Neuronal stem cell (in vitro differentiated cells): Measurements from ENCODE around the gene RNASEL.
A peak's percentile ranks its signal among the peaks of the same experiment; 100 is the strongest.

Source experiments
- DNase-seq: peaks from one replicate; pipeline ENCODE4 v3.0.0-alpha.2; 2013; ENCODE audit warnings: low spot score
- H2AFZ ChIP-seq: one replicate; pipeline ENCODE4 v1.6.1; 2013; ENCODE audit warnings: mild to moderate bottlenecking, low read length, inconsistent platforms
- H2AK5ac ChIP-seq: 2 replicates; pipeline ENCODE4 v1.6.1; 2013; ENCODE audit warnings: low read depth, mild to moderate bottlenecking, inconsistent platforms, low read length, moderate library complexity, mixed read lengths
- H2BK120ac ChIP-seq: 2 replicates; pipeline ENCODE4 v1.6.1; 2013; ENCODE audit warnings: low read depth, mild to moderate bottlenecking, inconsistent platforms, low read length, moderate library complexity, mixed read lengths
- H2BK12ac ChIP-seq: one replicate; pipeline ENCODE4 v1.6.1; 2013; ENCODE audit warnings: low read length, inconsistent platforms
- H2BK15ac ChIP-seq: 2 replicates; pipeline ENCODE4 v1.6.1; 2013; ENCODE audit warnings: mild to moderate bottlenecking, low read length, inconsistent platforms, mixed read lengths
- H2BK5ac ChIP-seq: one replicate; pipeline ENCODE4 v1.6.1; 2013; ENCODE audit warnings: inconsistent platforms, mild to moderate bottlenecking, low read length, moderate library complexity
- H3K14ac ChIP-seq: one replicate; pipeline ENCODE4 v1.6.1; 2013; ENCODE audit warnings: low read length, inconsistent platforms
- H3K18ac ChIP-seq: 2 replicates; pipeline ENCODE4 v1.6.1; 2013; ENCODE audit warnings: low read length, inconsistent platforms
- H3K23ac ChIP-seq: 2 replicates; pipeline ENCODE4 v1.6.1; 2013; ENCODE audit warnings: low read depth, mild to moderate bottlenecking, mixed read lengths, low read length, inconsistent platforms; ENCODE audit not compliant: poor library complexity
- H3K27ac ChIP-seq: replicated peaks from 3 replicates; pipeline ENCODE4 v1.5.1; 2013; ENCODE audit warnings: low read length, inconsistent platforms
- H3K27me3 ChIP-seq, 3 experiments: 2 replicates each; pipeline ENCODE4 v1.6.1; 2013; ENCODE audit warnings: low read length in 3 of 3, mild to moderate bottlenecking in 2 of 3, inconsistent platforms in 1 of 3, low read depth in 1 of 3, mixed read lengths in 1 of 3, moderate library complexity in 1 of 3; ENCODE audit not compliant: control insufficient read depth in 3 of 3, insufficient read depth in 3 of 3
- H3K36me3 ChIP-seq, 2 donors: replicated peaks in 1 of 2; 2 replicates each; pipeline ENCODE4 v1.6.1; 2013; ENCODE audit warnings: low read length in 2 of 2; ENCODE audit not compliant: control insufficient read depth in 2 of 2, insufficient read depth in 2 of 2
- H3K4ac ChIP-seq: 2 replicates; pipeline ENCODE4 v1.6.1; 2013; ENCODE audit warnings: inconsistent platforms, mild to moderate bottlenecking, low read length, moderate library complexity
- H3K4me1 ChIP-seq, 2 donors: 1 replicate in 1 of 2; 2 replicates in 1 of 2; pipeline ENCODE4 v1.6.1; 2013; ENCODE audit warnings: low read length in 2 of 2, low read depth in 1 of 2; ENCODE audit not compliant: control insufficient read depth in 2 of 2, insufficient read depth in 1 of 2
- H3K4me2 ChIP-seq: one replicate; pipeline ENCODE4 v1.6.1; 2013; ENCODE audit warnings: mild to moderate bottlenecking, low read length, inconsistent platforms; ENCODE audit not compliant: insufficient read depth, poor library complexity, severe bottlenecking
- H3K4me3 ChIP-seq, 2 donors: 2 replicates each; pipeline ENCODE4 v1.5.1; 2013; ENCODE audit warnings: low read length in 2 of 2, mild to moderate bottlenecking in 2 of 2, inconsistent platforms in 1 of 2, moderate library complexity in 1 of 2
- H3K79me1 ChIP-seq: one replicate; pipeline ENCODE4 v1.6.1; 2013; ENCODE audit warnings: low read depth, mild to moderate bottlenecking, inconsistent platforms, low read length, moderate library complexity
- H3K9ac ChIP-seq: one replicate; pipeline ENCODE4 v1.6.1; 2013; ENCODE audit warnings: mild to moderate bottlenecking, low read depth, low read length, inconsistent platforms; ENCODE audit not compliant: poor library complexity
- H3K9me3 ChIP-seq, 2 donors: replicated peaks in 1 of 2; 2 replicates each; pipeline versions ENCODE3 to v1.6.1; 2013; ENCODE audit warnings: low read length in 2 of 2, mild to moderate bottlenecking in 2 of 2, inconsistent platforms in 1 of 2, low read depth in 1 of 2, mixed read lengths in 1 of 2, moderate library complexity in 1 of 2; ENCODE audit not compliant: control insufficient read depth in 2 of 2, insufficient read depth in 1 of 2
- H4K8ac ChIP-seq: one replicate; pipeline ENCODE4 v1.6.1; 2013; ENCODE audit warnings: low read depth, mild to moderate bottlenecking, inconsistent platforms, low read length, moderate library complexity
- H4K91ac ChIP-seq: one replicate; pipeline ENCODE4 v1.6.1; 2013; ENCODE audit warnings: low read length, low read depth, mild to moderate bottlenecking, inconsistent platforms; ENCODE audit not compliant: poor library complexity
- WGBS, 2 donors: extraction: QIAGEN DNeasy Blood & Tissue Kit; methylation state at CpG; one replicate each; pipeline ENCODE4 v1.1.7; 2013; ENCODE audit warnings: missing lambda C conversion rate in 2 of 2, mixed read lengths in 1 of 2; ENCODE audit not compliant: insufficient read length in 2 of 2, insufficient replicate concordance in 1 of 2; ENCODE audit errors: extremely low coverage in 2 of 2; 5-methylcytosine and 5-hydroxymethylcytosine counted together

Gene RNASEL

DNA sequence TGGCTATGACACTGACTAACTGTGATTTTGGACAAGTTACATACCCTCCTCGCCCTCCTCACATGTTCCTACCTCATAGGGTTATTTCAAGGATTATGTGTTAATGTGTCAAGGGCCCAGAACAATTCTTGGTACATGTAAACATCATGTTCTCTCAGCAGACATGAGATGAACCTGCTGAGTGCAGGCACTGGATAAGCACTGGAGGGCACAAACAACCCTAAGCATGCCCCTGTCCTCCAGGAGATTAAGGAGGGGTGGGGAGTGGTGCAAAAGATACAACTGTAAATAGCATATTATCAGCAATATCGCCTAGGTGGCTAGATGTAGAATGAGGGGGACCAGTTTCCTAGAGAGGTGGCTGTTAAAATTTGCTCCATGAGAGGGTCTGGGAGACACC is 32.9 kb upstream of the RNASEL start:
- Histone ChIP-seq H3K4ac (no peak overlapping the region), H3K14ac (no peak overlapping the region), H2BK5ac (no peak overlapping the region), H3K4me1 (peaks cover 9 to 13% of the 10 kb centered on the region in 2 donors), H2BK15ac (no peak overlapping the region), H3K18ac (no peak overlapping the region), H3K4me3 (no peak overlapping the region), H2AFZ (no peak overlapping the region), H3K27ac (no peak overlapping the region), H3K23ac (no peak overlapping the region), H3K36me3 (no peaks in the 10 kb centered on the region), H4K8ac (no peak overlapping the region), H3K4me2 (no peak overlapping the region), H3K9me3 (no peaks in the 10 kb centered on the region), H3K9ac (no peak overlapping the region), H4K91ac (no peak overlapping the region), H2AK5ac (no peak overlapping the region), H2BK12ac (no peak overlapping the region), H3K27me3 (peaks cover 0 to 5% (median 0%) of the 10 kb centered on the region in 3 experiments), H2BK120ac (no peak overlapping the region), H3K79me1 (no peaks in the 10 kb centered on the region)
- DNase-seq, result no peak
- WGBS, 2 donors, result no CpG with 5 or more reads among the region's 2 CpGs

DNA sequence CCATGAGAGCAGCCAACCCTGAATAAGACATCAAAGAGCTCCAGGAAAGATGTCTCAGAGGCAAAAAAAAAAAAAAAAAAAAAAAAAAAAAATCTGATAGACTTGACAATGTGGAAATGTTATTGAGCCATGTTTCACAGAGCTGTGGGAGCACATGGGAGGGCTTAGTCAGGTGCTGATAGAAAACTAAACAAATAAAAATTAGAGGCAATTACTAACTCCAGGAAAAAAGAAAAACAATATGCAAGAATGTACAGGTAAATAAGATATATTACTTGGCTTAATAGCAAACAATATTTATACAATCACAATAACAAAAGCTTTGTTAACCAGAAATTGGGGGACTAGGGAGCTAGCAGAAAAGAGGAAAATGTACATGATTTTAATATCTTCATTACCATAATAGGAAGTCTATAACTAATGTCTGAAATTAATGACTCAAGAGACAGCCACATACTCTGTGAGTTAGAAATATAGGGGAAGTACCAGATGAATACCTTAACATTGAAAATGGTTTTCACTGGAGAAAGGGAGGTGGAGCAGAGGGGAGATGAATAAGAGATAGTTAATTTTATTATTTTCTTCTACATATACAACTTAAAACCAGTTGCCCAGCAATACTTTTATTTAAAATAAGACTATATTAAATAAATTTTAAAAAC is 32.0 kb upstream of the RNASEL start:
- DNase-seq, result no peak
- Histone ChIP-seq H3K4me3 (no peak overlapping the region), H4K91ac (no peak overlapping the region), H3K79me1 (no peaks in the 10 kb centered on the region), H2BK120ac (no peak overlapping the region), H4K8ac (no peak overlapping the region), H2AK5ac (no peak overlapping the region), H3K4me1 (peaks cover 17 to 19% of the 10 kb centered on the region in 2 donors), H2AFZ (no peak overlapping the region), H3K27me3 (peaks cover 0 to 13% (median 0%) of the 10 kb centered on the region in 3 experiments), H2BK5ac (no peak overlapping the region), H3K18ac (no peak overlapping the region), H3K23ac (no peak overlapping the region), H3K9ac (no peak overlapping the region), H3K4me2 (no peak overlapping the region), H3K9me3 (no peaks in the 10 kb centered on the region), H3K36me3 (no peaks in the 10 kb centered on the region), H3K27ac (no peak overlapping the region), H3K14ac (no peak overlapping the region), H2BK12ac (no peak overlapping the region), H2BK15ac (no peak overlapping the region), H3K4ac (no peak overlapping the region)

- Histone ChIP-seq H3K23ac (no peak overlapping the region), H2AK5ac (no peak overlapping the region), H4K91ac (no peak overlapping the region), H2BK5ac (no peak overlapping the region), H3K14ac (no peak overlapping the region), H3K27me3 (peaks cover 0 to 17% (median 0%) of the 10 kb centered on the region in 3 experiments), H3K9ac (no peak overlapping the region), H3K4me2 (no peak overlapping the region), H2AFZ (peak overlapping the region; percentile 42), H3K27ac (no peak overlapping the region), H3K18ac (peak overlapping the region; percentile 24), H3K79me1 (no peaks in the 10 kb centered on the region), H2BK12ac (no peak overlapping the region), H4K8ac (peak overlapping the region; percentile 7), H3K36me3 (no peaks in the 10 kb centered on the region), H2BK15ac (no peak overlapping the region), H3K4me3 (no peak overlapping the region), H3K9me3 (no peaks in the 10 kb centered on the region), H3K4ac (no peak overlapping the region), H3K4me1 (peaks cover 26 to 28% of the 10 kb centered on the region in 2 donors), H2BK120ac (no peak overlapping the region)
- no CpG with 5 or more reads among the region's 6 CpGs for WGBS, 2 donors
- no peak for DNase-seq
Measured at GRCh38 chr1:182617734-182618351, 28.8 kb upstream of the RNASEL start.

DNA sequence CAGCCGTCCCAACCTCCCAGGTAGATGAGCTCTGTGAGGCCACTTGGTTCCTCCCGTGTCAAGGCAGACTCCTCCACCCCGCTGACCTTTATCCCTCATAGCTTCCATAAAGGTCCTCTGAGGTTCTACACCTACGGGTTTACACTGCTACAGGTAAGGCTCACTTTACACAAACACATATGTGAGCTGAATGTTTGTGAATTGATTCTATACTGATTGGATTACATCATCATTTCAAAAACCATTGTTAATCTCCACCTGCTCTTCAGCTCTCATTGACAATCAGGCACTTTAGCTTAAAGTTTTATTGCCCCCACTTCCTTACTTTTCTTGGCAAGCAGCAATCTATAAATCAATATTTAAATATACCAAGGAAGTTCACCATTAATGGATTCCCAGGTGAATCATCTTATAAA is 28.0 kb upstream of the RNASEL start:
- DNase-seq, result no peak
- no peak overlapping the region for H3K27ac ChIP-seq
- H2BK120ac ChIP-seq, result no peak overlapping the region
- no peak overlapping the region for H3K4me3 ChIP-seq
- peaks cover 0 to 17% (median 0%) of the 10 kb centered on the region in 3 experiments for H3K27me3 ChIP-seq
- no peak overlapping the region for H2BK5ac ChIP-seq
- H2BK12ac ChIP-seq, result peak overlapping the region; percentile 78
- H3K4me1 ChIP-seq, result peaks cover 31 to 34% of the 10 kb centered on the region in 2 donors
- no peak overlapping the region for H2AFZ ChIP-seq
- H3K23ac ChIP-seq, result no peak overlapping the region
- no peak overlapping the region for H3K9ac ChIP-seq
- no peak overlapping the region for H3K14ac ChIP-seq
- no peak overlapping the region for H2AK5ac ChIP-seq
- H4K8ac ChIP-seq, result no peak overlapping the region
- H3K36me3 ChIP-seq, result no peaks in the 10 kb centered on the region
- H3K9me3 ChIP-seq, result no peaks in the 10 kb centered on the region
- H2BK15ac ChIP-seq, result no peak overlapping the region
- H3K4me2 ChIP-seq, result no peak overlapping the region
- no CpG with 5 or more reads among the region's 4 CpGs for WGBS, 2 donors
- no peak overlapping the region for H3K4ac ChIP-seq
- no peak overlapping the region for H4K91ac ChIP-seq
- peak overlapping the region; percentile 22 for H3K18ac ChIP-seq
- no peaks in the 10 kb centered on the region for H3K79me1 ChIP-seq
